Activated B cell treated with CpG ODN at 0.5 μM for 24 hours (primary cell): ENCODE data around the gene ABAT. TPM values are rescaled to one million over a fixed set of nuclear protein-coding genes. Genes with fewer than 3 reads are reported as not detected.

Experiments used
- ATAC-seq: fragments of 200-7000 bp; cut with Tn5 transposase; one replicate; pipeline ENCODE4 v1.10.0; 2021; ENCODE audit warnings: low read depth, mild to moderate bottlenecking, moderate library complexity
- CTCF ChIA-PET: fragments of 350-600 bp; sonication (Branson Sonifier 250); formaldehyde crosslinking; loops from one replicate; lab custom pipeline; 2021; ENCODE audit warnings: antibody characterized with exemption; lab: Charles Lee
- POLR2A ChIA-PET: fragments of 350-600 bp; sonication (Branson Sonifier 250); formaldehyde crosslinking; loops from one replicate; lab custom pipeline; 2021; ENCODE audit warnings: antibody characterized with exemption; lab: Charles Lee
- DNase-seq: peaks from one replicate; pipeline ENCODE4 v3.0.0; 2022
- H3K27ac Mint-ChIP-seq: one replicate; pipeline ENCODE4 v1.8.0; 2020; ENCODE audit warnings: mixed read lengths
- H3K27me3 Mint-ChIP-seq: one replicate; pipeline ENCODE4 v1.8.0; 2021; ENCODE audit warnings: mixed read lengths
- H3K36me3 Mint-ChIP-seq: one replicate; pipeline ENCODE4 v1.8.0; 2021; ENCODE audit warnings: low read depth, mixed read lengths
- H3K4me1 Mint-ChIP-seq: one replicate; pipeline ENCODE4 v1.8.0; 2021; ENCODE audit warnings: mixed read lengths
- H3K4me3 Mint-ChIP-seq: one replicate; pipeline ENCODE4 v1.8.0; 2020; ENCODE audit warnings: mild to moderate bottlenecking, mixed read lengths
- H3K9me3 Mint-ChIP-seq: one replicate; pipeline ENCODE4 v1.8.0; 2020; ENCODE audit warnings: mixed read lengths
- intact Hi-C: fragments of 100-400 bp; cut with micrococcal nuclease; formaldehyde crosslinking; loops from one replicate; pipeline ENCODE4 v1.15.1; 2024
- total RNA-seq: library from RNA; stranded (reverse); gene quantifications from 2 replicates; pipeline ENCODE4 v1.2.3, GENCODE V29; 2022
- TF ChIP-seq, protein P1 (sequence below): fragments of 200-600 bp; IDR thresholded peaks from one replicate; pipeline ENCODE4 v1.8.0; 2022; ENCODE audit warnings: antibody characterized with exemption, mild to moderate bottlenecking

Gene ABAT
- 12.6 and 13.2 TPM in 2 replicates for total RNA-seq

DNA sequence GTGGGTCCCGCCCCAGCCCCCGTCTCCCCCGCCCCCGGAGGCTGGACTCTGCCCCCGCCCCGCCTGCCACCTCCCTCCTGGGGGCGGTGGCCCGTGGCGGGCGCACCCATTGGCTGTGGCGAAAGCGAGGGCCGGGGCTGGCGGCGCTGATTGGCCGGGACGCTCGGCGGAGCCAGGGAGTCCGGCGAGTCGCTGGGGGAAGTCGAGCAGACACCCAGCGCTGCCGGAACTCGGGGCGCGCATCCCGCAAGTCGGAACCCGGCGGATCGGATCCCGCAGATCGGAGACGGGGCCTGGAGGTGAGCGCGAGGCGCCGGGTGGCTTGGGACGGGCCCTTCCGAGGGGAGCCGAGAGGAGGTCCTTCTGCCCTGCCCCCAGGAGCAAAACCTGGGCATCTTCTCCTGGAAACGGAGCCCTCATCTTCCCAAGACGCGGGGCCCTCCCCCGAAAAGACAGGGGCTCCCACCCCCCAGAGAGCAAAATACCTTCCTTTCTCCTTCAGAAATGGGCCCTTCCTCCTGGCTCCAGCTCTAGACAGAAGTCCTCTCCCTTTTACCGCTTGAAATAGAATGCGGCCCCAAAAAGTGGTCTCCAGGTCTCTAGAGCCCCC is at the start of gene ABAT:
Gene ABAT, plus strand, starts transcription at position 205 of the 610 bp plus-strand sequence. CDS start 61,123 bp downstream, outside the sequence.
- DNase-seq, result peak; percentile 87
- intact Hi-C loops, result loop anchor here (1.0 to 10.0 kb wide), 4 partner anchors 50 to 195 kb away; partner anchors contain the start of genes CARHSP1, METTL22, PMM2 and TMEM186
- Mint-ChIP-seq H3K27me3 (no peaks in the 10 kb centered on the region), H3K9me3 (peaks cover under 1% of the 10 kb centered on the region), H3K36me3 (peaks cover 7% of the 10 kb centered on the region), H3K27ac (peak within 1 kb of the TSS; percentile 84), H3K4me1 (peaks cover 23% of the 10 kb centered on the region), H3K4me3 (peak within 1 kb of the TSS; percentile 90)
- TF ChIP-seq, protein P1, sequence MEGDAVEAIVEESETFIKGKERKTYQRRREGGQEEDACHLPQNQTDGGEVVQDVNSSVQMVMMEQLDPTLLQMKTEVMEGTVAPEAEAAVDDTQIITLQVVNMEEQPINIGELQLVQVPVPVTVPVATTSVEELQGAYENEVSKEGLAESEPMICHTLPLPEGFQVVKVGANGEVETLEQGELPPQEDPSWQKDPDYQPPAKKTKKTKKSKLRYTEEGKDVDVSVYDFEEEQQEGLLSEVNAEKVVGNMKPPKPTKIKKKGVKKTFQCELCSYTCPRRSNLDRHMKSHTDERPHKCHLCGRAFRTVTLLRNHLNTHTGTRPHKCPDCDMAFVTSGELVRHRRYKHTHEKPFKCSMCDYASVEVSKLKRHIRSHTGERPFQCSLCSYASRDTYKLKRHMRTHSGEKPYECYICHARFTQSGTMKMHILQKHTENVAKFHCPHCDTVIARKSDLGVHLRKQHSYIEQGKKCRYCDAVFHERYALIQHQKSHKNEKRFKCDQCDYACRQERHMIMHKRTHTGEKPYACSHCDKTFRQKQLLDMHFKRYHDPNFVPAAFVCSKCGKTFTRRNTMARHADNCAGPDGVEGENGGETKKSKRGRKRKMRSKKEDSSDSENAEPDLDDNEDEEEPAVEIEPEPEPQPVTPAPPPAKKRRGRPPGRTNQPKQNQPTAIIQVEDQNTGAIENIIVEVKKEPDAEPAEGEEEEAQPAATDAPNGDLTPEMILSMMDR, result no peak
- ChIA-PET CTCF (interaction anchor here (0.6 kb wide), 1 partner anchor 466 kb away, joined by 3 read pairs; no protein-coding TSS in a partner anchor), POLR2A (interaction anchor here (0.8 to 2.0 kb wide), 4 partner anchors 52 to 194 kb away, joined by 3 to 8 read pairs (median 3); partner anchors contain the start of genes CARHSP1 and TMEM186)
- peak; percentile 99 for ATAC-seq

DNA sequence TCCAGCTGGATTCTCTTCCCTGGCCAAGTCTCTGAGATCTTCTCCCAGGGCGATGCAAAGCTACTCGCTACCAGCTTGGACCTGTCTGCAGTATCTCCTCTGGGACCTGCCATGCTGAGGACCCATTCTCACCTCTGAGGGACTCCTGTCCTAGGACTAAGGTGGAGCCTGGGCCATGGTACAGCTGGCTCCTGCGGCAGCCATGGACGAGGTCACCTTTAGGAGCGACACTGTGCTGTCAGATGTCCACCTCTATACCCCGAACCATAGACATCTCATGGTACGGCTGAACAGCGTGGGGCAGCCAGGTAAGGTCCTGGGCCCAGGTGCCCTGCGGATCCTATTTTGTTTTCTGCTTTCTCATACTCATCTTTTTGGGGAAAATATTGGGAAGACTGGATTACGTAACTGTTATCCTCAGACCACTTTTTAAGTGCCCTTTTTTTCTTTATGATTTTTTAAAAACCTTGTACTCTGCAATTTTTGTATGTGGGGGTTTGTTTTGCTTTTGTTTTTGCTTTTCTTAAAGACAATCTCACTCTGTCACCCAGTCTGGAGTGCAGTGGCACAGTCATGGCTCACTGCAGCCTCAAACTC is 48.8 kb upstream of the ABAT start:
- CTCF ChIA-PET, result no interaction called here
- TF ChIP-seq, protein P1, result no peak
- ATAC-seq, result no peak
- Mint-ChIP-seq H3K4me3 (no peak overlapping the region), H3K27me3 (no peaks in the 10 kb centered on the region), H3K9me3 (no peaks in the 10 kb centered on the region), H3K4me1 (peaks cover 13% of the 10 kb centered on the region), H3K36me3 (peaks cover 55% of the 10 kb centered on the region), H3K27ac (no peak overlapping the region)
- no peak for DNase-seq
- POLR2A ChIA-PET, result no interaction called here
- intact Hi-C loops, result no loop called here

DNA sequence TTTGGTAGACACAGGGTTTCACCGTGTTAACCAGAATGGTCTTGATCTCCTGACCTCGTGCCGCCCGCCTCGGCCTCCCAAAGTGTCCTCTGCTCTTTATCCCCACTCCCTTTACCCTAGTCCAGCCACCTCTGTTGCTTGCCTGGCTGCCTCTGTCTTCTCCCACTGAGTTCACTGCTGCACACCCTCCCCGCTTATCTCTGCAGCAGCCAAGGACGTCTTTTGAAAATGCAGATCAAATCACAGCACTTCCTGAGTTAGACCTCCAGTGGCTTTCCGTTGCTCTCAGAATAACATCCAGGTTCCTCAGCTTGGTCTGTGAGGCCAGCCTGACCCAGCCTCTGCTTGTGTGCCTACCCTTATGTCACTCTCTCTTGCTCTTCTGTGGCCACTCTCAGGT is 47.5 kb upstream of the ABAT start:
- H3K9me3 Mint-ChIP-seq, result no peaks in the 10 kb centered on the region
- H3K27ac Mint-ChIP-seq, result no peak overlapping the region
- CTCF ChIA-PET, result no interaction called here
- POLR2A ChIA-PET, result no interaction called here
- H3K4me1 Mint-ChIP-seq, result peaks cover 8% of the 10 kb centered on the region
- DNase-seq (no peak), ATAC-seq (no peak)
- TF ChIP-seq, protein P1, result no peak
- H3K36me3 Mint-ChIP-seq, result peaks cover 67% of the 10 kb centered on the region
- intact Hi-C loops, result no loop called here
- H3K4me3 Mint-ChIP-seq, result no peak overlapping the region
- H3K27me3 Mint-ChIP-seq, result no peaks in the 10 kb centered on the region

DNA sequence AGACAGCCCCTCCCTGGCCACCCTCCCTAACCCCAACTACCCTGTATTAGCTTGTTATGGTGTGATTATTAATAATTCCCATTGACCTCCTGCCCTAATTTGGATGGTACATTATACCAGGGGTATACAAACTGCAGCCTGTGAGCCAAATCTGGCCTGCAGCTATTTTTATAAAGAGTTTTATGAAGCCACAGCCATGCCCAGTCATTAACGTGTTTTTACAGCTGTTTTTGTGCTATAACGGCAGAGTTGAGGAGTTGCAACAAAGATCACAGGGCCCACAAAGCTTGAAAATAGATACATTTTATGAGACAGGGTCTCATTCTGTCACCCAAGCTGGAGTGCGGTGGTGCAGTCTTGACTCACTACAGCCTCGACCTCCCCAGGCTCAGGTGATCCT is 47.0 kb upstream of the ABAT start:
- DNase-seq, result no peak
- Mint-ChIP-seq H3K27me3 (no peaks in the 10 kb centered on the region), H3K4me3 (no peak overlapping the region), H3K36me3 (peaks cover 73% of the 10 kb centered on the region), H3K27ac (no peak overlapping the region), H3K9me3 (no peaks in the 10 kb centered on the region), H3K4me1 (peaks cover 4% of the 10 kb centered on the region)
- intact Hi-C loops, result no loop called here
- no peak for ATAC-seq
- TF ChIP-seq, protein P1, result no peak
- ChIA-PET CTCF (no interaction called here), POLR2A (no interaction called here)

DNA sequence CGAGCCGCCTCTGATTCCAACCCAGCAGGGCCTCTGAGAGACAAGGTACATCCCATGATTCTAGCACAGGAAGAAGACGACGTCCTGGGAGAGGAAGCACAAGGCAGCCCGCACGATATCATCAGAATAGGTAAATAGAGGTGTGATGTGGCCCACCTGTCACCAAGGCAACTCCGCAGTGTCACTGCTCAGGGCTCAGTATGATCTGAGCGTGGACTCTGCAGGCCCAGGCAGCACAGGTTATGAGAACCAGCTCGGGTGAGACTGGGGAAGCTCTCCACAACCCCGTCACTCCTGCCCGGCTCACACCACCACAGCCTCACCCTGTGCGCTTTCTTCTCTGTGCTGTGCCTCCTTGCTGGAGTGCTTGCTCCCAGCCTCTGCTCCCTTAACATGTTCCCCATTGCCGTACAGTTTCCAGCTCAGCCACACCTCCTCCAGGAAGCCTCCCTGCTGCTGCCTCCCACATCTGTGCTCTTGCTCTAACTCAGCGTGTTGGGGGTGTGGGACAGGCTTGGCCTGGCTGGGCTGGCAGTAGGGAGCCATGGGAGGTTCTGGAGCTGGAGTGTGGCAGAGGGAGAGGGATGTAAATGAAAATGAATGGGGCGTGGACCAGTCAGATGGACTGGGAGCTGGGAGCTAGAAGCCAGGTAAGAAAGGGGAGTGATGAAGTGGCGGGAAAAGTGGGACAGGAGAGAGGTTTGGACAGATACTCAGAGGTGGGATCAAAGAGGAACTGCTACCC is 45.3 kb upstream of the ABAT start:
- CTCF ChIA-PET, result no interaction called here
- intact Hi-C loops, result no loop called here
- no peak for DNase-seq
- Mint-ChIP-seq H3K27ac (no peak overlapping the region), H3K4me1 (peaks cover 8% of the 10 kb centered on the region), H3K36me3 (peaks cover 87% of the 10 kb centered on the region), H3K4me3 (no peak overlapping the region), H3K9me3 (no peaks in the 10 kb centered on the region), H3K27me3 (no peaks in the 10 kb centered on the region)
- POLR2A ChIA-PET, result no interaction called here
- TF ChIP-seq, protein P1, result no peak
- ATAC-seq, result no peak
